ENCODE data around the gene MCTP1. TPM values are rescaled to one million over a fixed set of nuclear protein-coding genes. Genes with fewer than 3 reads are reported as not detected.
"Not testable (repeated sequence)": the region's sequence is repeated elsewhere in the genome, so short reads cannot be mapped to it uniquely, and the experiment has no call there.

Gene MCTP1
- total RNA-seq, 1 donor from 2014 or later: 3.7 TPM

- Mint-ChIP-seq H3K4me3 (no peak overlapping the region), H3K27me3 (ENCODE audit: insufficient read depth, low read depth) (peaks cover 3% of the 10 kb centered on the region), H3K9me3 (no peaks in the 10 kb centered on the region), H3K27ac (no peak overlapping the region), H3K4me1 (no peaks in the 10 kb centered on the region), H3K36me3 (no peaks in the 10 kb centered on the region)
- Histone ChIP-seq H3K4me2 (no peak overlapping the region), H3K27me3 (no peaks in the 10 kb centered on the region), H3K9ac (no peak overlapping the region), H3F3A (ENCODE audit: low read depth) (no peaks in the 10 kb centered on the region), H4K20me1 (ENCODE audit: low read depth) (no peaks in the 10 kb centered on the region), H3K27ac (no peak overlapping the region), H2AFZ (replicated peaks) (no peak overlapping the region), H3K9me3 (ENCODE audit: low read depth) (no peaks in the 10 kb centered on the region), H3K4me3 (no peak overlapping the region), H3K36me3 (no peaks in the 10 kb centered on the region), H3K4me1 (no peaks in the 10 kb centered on the region), H3K79me2 (ENCODE audit: low read depth) (no peaks in the 10 kb centered on the region)
- TF ChIP-seq CTCF (IDR thresholded peaks at IDR 0.05): peak; percentile 52
- TF ChIP-seq EZH2phosphoT487 (IDR thresholded peaks at IDR 0.05): no peak
- peak; percentile 29 for DNase-seq (ENCODE audit: low spot score)
Measured at GRCh38 chr5:94969174-94969573, 315.7 kb downstream of the MCTP1 start.

- no peaks in the 10 kb centered on the region for H3K79me2 ChIP-seq (ENCODE audit: low read depth)
- no peaks in the 10 kb centered on the region for H3K36me3 Mint-ChIP-seq
- no peak overlapping the region for H3K27ac Mint-ChIP-seq
- H3K4me1 ChIP-seq: no peaks in the 10 kb centered on the region
- peaks cover 3% of the 10 kb centered on the region for H3K27me3 Mint-ChIP-seq (ENCODE audit: insufficient read depth, low read depth)
- no peaks in the 10 kb centered on the region for H3K9me3 Mint-ChIP-seq
- no peak overlapping the region for H3K4me2 ChIP-seq
- no peaks in the 10 kb centered on the region for H3K4me1 Mint-ChIP-seq
- H3F3A ChIP-seq (ENCODE audit: low read depth): no peaks in the 10 kb centered on the region
- H3K9me3 ChIP-seq (ENCODE audit: low read depth): no peaks in the 10 kb centered on the region
- no peak overlapping the region for H2AFZ ChIP-seq (replicated peaks)
- H3K4me3 Mint-ChIP-seq: no peak overlapping the region
- peak; percentile 81 for DNase-seq (ENCODE audit: low spot score)
- H3K27ac ChIP-seq: no peak overlapping the region
- no peaks in the 10 kb centered on the region for H3K27me3 ChIP-seq
- no peak overlapping the region for H3K4me3 ChIP-seq
- H3K9ac ChIP-seq: no peak overlapping the region
- TF ChIP-seq EZH2 (IDR thresholded peaks at IDR 0.05) (no peak), CTCF (IDR thresholded peaks at IDR 0.05) (peak; percentile 85), EZH2phosphoT487 (IDR thresholded peaks at IDR 0.05) (no peak)
- no peaks in the 10 kb centered on the region for H4K20me1 ChIP-seq (ENCODE audit: low read depth)
- H3K36me3 ChIP-seq: no peaks in the 10 kb centered on the region
Measured at GRCh38 chr5:94968507-94969095, 316.3 kb downstream of the MCTP1 start.

GRCh38 chr5:94967525-94967924 is 317.4 kb downstream of the MCTP1 start:
- Mint-ChIP-seq H3K4me1 (no peaks in the 10 kb centered on the region), H3K4me3 (no peak overlapping the region), H3K9me3 (no peaks in the 10 kb centered on the region), H3K36me3 (no peaks in the 10 kb centered on the region), H3K27ac (no peak overlapping the region), H3K27me3 (ENCODE audit: insufficient read depth, low read depth) (peaks cover 3% of the 10 kb centered on the region)
- Histone ChIP-seq H3F3A (ENCODE audit: low read depth) (no peaks in the 10 kb centered on the region), H3K79me2 (ENCODE audit: low read depth) (no peaks in the 10 kb centered on the region), H2AFZ (replicated peaks) (no peak overlapping the region), H3K27ac (no peak overlapping the region), H4K20me1 (ENCODE audit: low read depth) (no peaks in the 10 kb centered on the region), H3K9me3 (ENCODE audit: low read depth) (no peaks in the 10 kb centered on the region), H3K4me1 (no peaks in the 10 kb centered on the region), H3K27me3 (no peaks in the 10 kb centered on the region), H3K9ac (no peak overlapping the region), H3K4me2 (no peak overlapping the region), H3K4me3 (no peak overlapping the region), H3K36me3 (no peaks in the 10 kb centered on the region)
- no peak for DNase-seq (ENCODE audit: low spot score)
- TF ChIP-seq EZH2 (IDR thresholded peaks at IDR 0.05) (no peak), CTCF (IDR thresholded peaks at IDR 0.05) (no peak), EZH2phosphoT487 (IDR thresholded peaks at IDR 0.05) (no peak)

- H3K27me3 ChIP-seq; H3K4me1 Mint-ChIP-seq; H3K27ac Mint-ChIP-seq; H3K36me3 Mint-ChIP-seq; DNase-seq (ENCODE audit: low spot score); H3K27ac ChIP-seq; H3K27me3 Mint-ChIP-seq (ENCODE audit: insufficient read depth, low read depth); H3K9ac ChIP-seq; H3F3A ChIP-seq (ENCODE audit: low read depth); H3K4me3 ChIP-seq; H3K4me2 ChIP-seq; H4K20me1 ChIP-seq (ENCODE audit: low read depth); H3K36me3 ChIP-seq; H3K4me3 Mint-ChIP-seq; H2AFZ ChIP-seq (replicated peaks); H3K9me3 ChIP-seq (ENCODE audit: low read depth); H3K4me1 ChIP-seq; H3K79me2 ChIP-seq (ENCODE audit: low read depth): not testable (repeated sequence)
- H3K9me3 Mint-ChIP-seq: peaks cover 13% of the 10 kb centered on the region
Measured at GRCh38 chr5:94959279-94959678, 325.6 kb downstream of the MCTP1 start.

Measured in neural progenitor cell (in vitro differentiated cells).